IPS-20b (cell line): ENCODE measurements around the gene NDUFA11.

Source experiments
- H3K27ac ChIP-seq: one replicate; pipeline ENCODE4 v1.5.1; 2013; ENCODE audit warnings: low read length
- H3K27me3 ChIP-seq: 2 replicates; pipeline ENCODE4 v1.6.1; 2013; ENCODE audit warnings: mild to moderate bottlenecking, low read length, inconsistent platforms; ENCODE audit not compliant: insufficient read depth
- H3K36me3 ChIP-seq: 2 replicates; pipeline ENCODE4 v1.6.1; 2013; ENCODE audit warnings: low read depth, mild to moderate bottlenecking, inconsistent platforms, low read length, moderate library complexity; ENCODE audit not compliant: insufficient read depth
- H3K4me1 ChIP-seq: 2 replicates; pipeline ENCODE4 v1.6.1; 2013; ENCODE audit warnings: mild to moderate bottlenecking, control low read depth, inconsistent platforms, low read length, moderate library complexity; ENCODE audit not compliant: insufficient read depth
- H3K4me3 ChIP-seq: 2 replicates; pipeline ENCODE4 v1.5.1; 2013; ENCODE audit warnings: mild to moderate bottlenecking, low read length, inconsistent platforms
- H3K9ac ChIP-seq: 2 replicates; pipeline ENCODE4 v1.6.1; 2013; ENCODE audit warnings: low read depth, mild to moderate bottlenecking, inconsistent platforms, low read length, moderate library complexity
- H3K9me3 ChIP-seq: 2 replicates; pipeline ENCODE4 v1.6.1; 2013; ENCODE audit warnings: mild to moderate bottlenecking, low read depth, low read length, inconsistent platforms; ENCODE audit not compliant: insufficient read depth

Gene NDUFA11

GRCh38 chr19:5929625-5930024 lies 26.0 kb upstream of the NDUFA11 start:
- no peaks in the 10 kb centered on the region for H3K4me1 ChIP-seq
- peaks cover 83% of the 10 kb centered on the region for H3K36me3 ChIP-seq
- H3K27ac ChIP-seq, result no peak overlapping the region
- H3K9me3 ChIP-seq, result no peaks in the 10 kb centered on the region
- no peak overlapping the region for H3K4me3 ChIP-seq
- no peak overlapping the region for H3K9ac ChIP-seq
- H3K27me3 ChIP-seq, result no peaks in the 10 kb centered on the region

GRCh38 chr19:5929179-5929578 lies 25.6 kb upstream of the NDUFA11 start:
- Histone ChIP-seq H3K27ac (no peak overlapping the region), H3K36me3 (peaks cover 87% of the 10 kb centered on the region), H3K4me3 (no peak overlapping the region), H3K9ac (no peak overlapping the region), H3K9me3 (no peaks in the 10 kb centered on the region), H3K27me3 (no peaks in the 10 kb centered on the region), H3K4me1 (no peaks in the 10 kb centered on the region)

GRCh38 chr19:5927441-5927821 lies 23.8 kb upstream of the NDUFA11 start:
- Histone ChIP-seq H3K36me3 (peaks cover 96% of the 10 kb centered on the region), H3K4me1 (no peaks in the 10 kb centered on the region), H3K9me3 (no peaks in the 10 kb centered on the region), H3K9ac (no peak overlapping the region), H3K27ac (no peak overlapping the region), H3K4me3 (no peak overlapping the region), H3K27me3 (no peaks in the 10 kb centered on the region)

- Histone ChIP-seq H3K27ac (no peak overlapping the region), H3K9me3 (no peaks in the 10 kb centered on the region), H3K9ac (no peak overlapping the region), H3K27me3 (no peaks in the 10 kb centered on the region), H3K4me3 (no peak overlapping the region), H3K36me3 (peaks cover 99% of the 10 kb centered on the region), H3K4me1 (no peaks in the 10 kb centered on the region)
These were observed 23.3 kb upstream of the NDUFA11 start for GRCh38 chr19:5926641-5927440.

- peaks cover 100% of the 10 kb centered on the region for H3K36me3 ChIP-seq
These were observed 22.3 kb upstream of the NDUFA11 start for GRCh38 chr19:5925830-5926427.

GRCh38 chr19:5923356-5923755 lies 19.8 kb upstream of the NDUFA11 start:
- Histone ChIP-seq H3K4me1 (no peaks in the 10 kb centered on the region), H3K27ac (no peak overlapping the region), H3K9me3 (no peaks in the 10 kb centered on the region), H3K4me3 (no peak overlapping the region), H3K36me3 (peaks cover 99% of the 10 kb centered on the region), H3K27me3 (no peaks in the 10 kb centered on the region), H3K9ac (no peak overlapping the region)

More at GRCh38 chr19:5925830-5926427, 22.3 kb upstream of the NDUFA11 start:
- H3K27me3 ChIP-seq, result no peaks in the 10 kb centered on the region
- H3K9ac ChIP-seq, result no peak overlapping the region
- no peak overlapping the region for H3K4me3 ChIP-seq
- H3K4me1 ChIP-seq, result no peaks in the 10 kb centered on the region
- no peak overlapping the region for H3K27ac ChIP-seq
- H3K9me3 ChIP-seq, result no peaks in the 10 kb centered on the region

- Histone ChIP-seq H3K9ac (no peak overlapping the region), H3K27ac (no peak overlapping the region), H3K4me1 (no peaks in the 10 kb centered on the region), H3K4me3 (no peak overlapping the region), H3K36me3 (peaks cover 97% of the 10 kb centered on the region), H3K27me3 (no peaks in the 10 kb centered on the region), H3K9me3 (no peaks in the 10 kb centered on the region)
These were observed 18.6 kb upstream of the NDUFA11 start for GRCh38 chr19:5922161-5922545.

- Histone ChIP-seq H3K9ac (no peak overlapping the region), H3K9me3 (no peaks in the 10 kb centered on the region), H3K27me3 (no peaks in the 10 kb centered on the region), H3K4me3 (no peak overlapping the region), H3K36me3 (peaks cover 96% of the 10 kb centered on the region), H3K27ac (no peak overlapping the region), H3K4me1 (no peaks in the 10 kb centered on the region)
These were observed 18.0 kb upstream of the NDUFA11 start for GRCh38 chr19:5921516-5922160.

- Histone ChIP-seq H3K9ac (no peak overlapping the region), H3K27me3 (no peaks in the 10 kb centered on the region), H3K27ac (no peak overlapping the region), H3K4me3 (no peak overlapping the region), H3K9me3 (no peaks in the 10 kb centered on the region), H3K4me1 (no peaks in the 10 kb centered on the region), H3K36me3 (peaks cover 78% of the 10 kb centered on the region)
These were observed 15.0 kb upstream of the NDUFA11 start for GRCh38 chr19:5918463-5919079.

GRCh38 chr19:5917431-5918107 lies 14.0 kb upstream of the NDUFA11 start:
- Histone ChIP-seq H3K27ac (no peak overlapping the region), H3K9ac (no peak overlapping the region), H3K4me3 (no peak overlapping the region), H3K36me3 (peaks cover 68% of the 10 kb centered on the region), H3K4me1 (no peaks in the 10 kb centered on the region), H3K9me3 (no peaks in the 10 kb centered on the region), H3K27me3 (no peaks in the 10 kb centered on the region)

- Histone ChIP-seq H3K27me3 (no peaks in the 10 kb centered on the region), H3K4me3 (no peak overlapping the region), H3K4me1 (no peaks in the 10 kb centered on the region), H3K36me3 (peaks cover 55% of the 10 kb centered on the region), H3K9ac (no peak overlapping the region), H3K27ac (no peak overlapping the region), H3K9me3 (no peaks in the 10 kb centered on the region)
These were observed 12.7 kb upstream of the NDUFA11 start for GRCh38 chr19:5916181-5916708.
